OCI-LY3 (cell line): Measurements from ENCODE around the gene TMC5.

Experiments used
- H2AFZ ChIP-seq: fragments of 200-600, 300-600 bp; shearing (Covaris generic); 2 replicates; pipeline ENCODE4 v1.6.0; 2014; ENCODE audit warnings: antibody characterized with exemption, low read depth, low read length
- H3K27ac ChIP-seq: fragments of 200-600, 300-600 bp; sonication (generic); 2 replicates; pipeline ENCODE4 v1.5.1; 2014; ENCODE audit warnings: mild to moderate bottlenecking, low read length, moderate library complexity, mixed read lengths
- H3K27me3 ChIP-seq: fragments of 200-600, 300-600 bp; sonication (generic); 2 replicates; pipeline ENCODE4 v1.6.1; 2014; ENCODE audit warnings: low read depth, low read length, mixed read lengths
- H3K36me3 ChIP-seq: fragments of 200-600, 300-600 bp; sonication (generic); replicated peaks from 2 replicates; pipeline ENCODE3; 2014; ENCODE audit warnings: low read depth, low read length, mixed read lengths
- H3K4me1 ChIP-seq: fragments of 300-600, 200-600 bp; sonication (generic); 2 replicates; pipeline ENCODE4 v1.6.1; 2014; ENCODE audit warnings: low read length, mixed read lengths
- H3K4me2 ChIP-seq: fragments of 200-600, 300-600 bp; sonication (generic); 2 replicates; pipeline ENCODE4 v1.6.1; 2014; ENCODE audit warnings: low read length, mixed read lengths
- H3K4me3 ChIP-seq: fragments of 300-600, 200-600 bp; sonication (generic); 2 replicates; pipeline ENCODE4 v1.5.1; 2014; ENCODE audit warnings: antibody characterized with exemption, mild to moderate bottlenecking, low read length, moderate library complexity
- H3K79me2 ChIP-seq: fragments of 300-600, 200-600 bp; shearing (Covaris generic); 2 replicates; pipeline ENCODE4 v1.6.1; 2014; ENCODE audit warnings: mild to moderate bottlenecking, low read length, mixed read lengths
- H3K9ac ChIP-seq: fragments of 300-600, 200-600 bp; shearing (Covaris generic); 2 replicates; pipeline ENCODE4 v1.6.0; 2014; ENCODE audit warnings: mild to moderate bottlenecking, low read length, moderate library complexity
- H3K9me3 ChIP-seq: fragments of 200-600, 300-600 bp; shearing (Covaris generic); 2 replicates; pipeline ENCODE4 v1.6.1; 2014; ENCODE audit warnings: low read length, mixed read lengths; ENCODE audit not compliant: insufficient read depth
- H4K20me1 ChIP-seq: fragments of 200-600, 300-600 bp; sonication (generic); 2 replicates; pipeline ENCODE4 v1.6.1; 2016; ENCODE audit warnings: low read length, mixed read lengths; ENCODE audit not compliant: insufficient read depth
- EZH2phosphoT487 ChIP-seq: fragments of 200-600 bp; shearing (Covaris generic); IDR thresholded peaks from 2 replicates; pipeline ENCODE4 v1.6.1; 2018; ENCODE audit warnings: antibody characterized with exemption, mixed run types, low read depth
- TF ChIP-seq, protein P1 (sequence below): fragments of 200-600, 300-600 bp; sonication (generic); IDR thresholded peaks from 2 replicates; pipeline ENCODE4 v1.5.1; 2014; ENCODE audit warnings: antibody characterized with exemption, low read length, low read depth

TMC5 gene

DNA sequence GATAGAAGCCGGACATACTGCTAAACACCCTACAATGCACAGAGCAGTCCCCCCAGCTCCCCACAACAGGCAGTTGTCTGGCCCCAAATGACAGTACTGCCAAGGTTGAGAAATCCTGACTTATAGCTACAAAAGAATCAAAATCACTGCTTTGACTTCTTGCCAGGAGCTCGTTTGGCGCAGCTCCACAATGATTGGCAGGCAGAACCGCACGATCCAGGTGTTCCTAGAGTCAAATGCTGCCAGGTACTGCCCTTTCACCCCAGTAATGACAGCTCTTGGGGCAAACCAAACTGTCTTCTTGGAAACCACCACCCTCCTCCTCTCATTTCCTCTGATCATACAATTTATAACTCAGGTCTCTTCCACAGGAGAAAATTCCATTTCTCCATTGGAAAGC lies 2.2 kb upstream of the TMC5 start:
- H3K4me2 ChIP-seq, result no peak overlapping the region

DNA sequence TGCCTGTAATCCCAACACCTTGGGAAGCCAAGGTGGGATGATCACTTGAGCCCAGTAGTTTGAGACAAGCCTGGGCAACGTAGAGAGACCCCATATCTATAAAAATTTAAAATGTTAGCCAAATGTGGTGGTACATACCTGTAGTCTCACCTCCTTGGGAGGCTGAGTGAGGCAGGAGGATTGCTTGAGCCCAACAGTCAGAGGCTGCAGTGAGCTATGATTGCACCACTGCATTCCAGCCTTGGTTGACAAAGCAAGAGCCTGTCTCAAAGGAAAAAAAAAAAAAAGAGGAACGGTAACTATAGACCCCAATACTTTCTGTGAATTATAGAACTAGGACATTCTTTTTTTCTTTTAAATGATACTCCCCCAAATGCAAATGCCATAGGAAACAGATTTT lies 1.8 kb upstream of the TMC5 start:
- no peaks in the 10 kb centered on the region for H3K27me3 ChIP-seq
- no peaks in the 10 kb centered on the region for H4K20me1 ChIP-seq
- H3K9ac ChIP-seq, result no peak overlapping the region
- H3K36me3 ChIP-seq, result peaks cover 5% of the 10 kb centered on the region
- no peak overlapping the region for H2AFZ ChIP-seq
- H3K79me2 ChIP-seq, result 0 out of 2 replicates have a peak, but pooled peaks cover 8% of the 10 kb centered on the region
- H3K9me3 ChIP-seq, result no peaks in the 10 kb centered on the region
- peaks cover 8% of the 10 kb centered on the region for H3K4me1 ChIP-seq
- H3K27ac ChIP-seq, result no peak overlapping the region
- H3K4me2 ChIP-seq, result no peak overlapping the region
- TF ChIP-seq EZH2phosphoT487, result no peak
- no peak overlapping the region for H3K4me3 ChIP-seq

More for the DNA sequence above, 2.2 kb upstream of the TMC5 start:
- Histone ChIP-seq H2AFZ (no peak overlapping the region), H3K4me1 (peaks cover 8% of the 10 kb centered on the region), H3K4me3 (no peak overlapping the region), H4K20me1 (no peaks in the 10 kb centered on the region), H3K79me2 (0 out of 2 replicates have a peak, but pooled peaks cover 8% of the 10 kb centered on the region), H3K27me3 (no peaks in the 10 kb centered on the region), H3K27ac (no peak overlapping the region), H3K9ac (no peak overlapping the region), H3K9me3 (no peaks in the 10 kb centered on the region), H3K36me3 (peaks cover under 1% of the 10 kb centered on the region)
- TF ChIP-seq EZH2phosphoT487, result no peak
- TF ChIP-seq, protein P1, sequence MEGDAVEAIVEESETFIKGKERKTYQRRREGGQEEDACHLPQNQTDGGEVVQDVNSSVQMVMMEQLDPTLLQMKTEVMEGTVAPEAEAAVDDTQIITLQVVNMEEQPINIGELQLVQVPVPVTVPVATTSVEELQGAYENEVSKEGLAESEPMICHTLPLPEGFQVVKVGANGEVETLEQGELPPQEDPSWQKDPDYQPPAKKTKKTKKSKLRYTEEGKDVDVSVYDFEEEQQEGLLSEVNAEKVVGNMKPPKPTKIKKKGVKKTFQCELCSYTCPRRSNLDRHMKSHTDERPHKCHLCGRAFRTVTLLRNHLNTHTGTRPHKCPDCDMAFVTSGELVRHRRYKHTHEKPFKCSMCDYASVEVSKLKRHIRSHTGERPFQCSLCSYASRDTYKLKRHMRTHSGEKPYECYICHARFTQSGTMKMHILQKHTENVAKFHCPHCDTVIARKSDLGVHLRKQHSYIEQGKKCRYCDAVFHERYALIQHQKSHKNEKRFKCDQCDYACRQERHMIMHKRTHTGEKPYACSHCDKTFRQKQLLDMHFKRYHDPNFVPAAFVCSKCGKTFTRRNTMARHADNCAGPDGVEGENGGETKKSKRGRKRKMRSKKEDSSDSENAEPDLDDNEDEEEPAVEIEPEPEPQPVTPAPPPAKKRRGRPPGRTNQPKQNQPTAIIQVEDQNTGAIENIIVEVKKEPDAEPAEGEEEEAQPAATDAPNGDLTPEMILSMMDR, result no peak

DNA sequence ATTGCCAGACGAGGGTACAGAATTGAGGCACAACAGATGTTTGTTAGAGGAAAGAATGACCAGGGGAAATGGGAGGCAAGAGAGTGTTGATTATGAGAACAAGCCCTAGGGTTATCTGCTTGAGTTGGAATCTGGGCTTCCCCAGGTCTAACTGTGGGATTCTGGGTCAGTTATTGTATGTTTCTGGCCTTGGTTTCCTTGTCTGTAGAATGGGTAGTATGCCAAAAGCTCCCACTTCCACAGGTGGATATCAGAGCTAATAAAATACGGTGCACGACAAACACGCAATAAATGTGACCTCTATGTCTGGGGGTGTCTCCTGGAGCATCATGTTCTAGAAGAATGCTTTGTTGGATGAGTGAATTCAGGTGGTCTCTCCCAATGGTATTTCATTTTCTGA lies 517 bp downstream of the TMC5 start:
- Histone ChIP-seq H3K27ac (no peak overlapping the region), H3K4me1 (peaks cover 4% of the 10 kb centered on the region), H3K36me3 (peaks cover 5% of the 10 kb centered on the region), H3K27me3 (no peaks in the 10 kb centered on the region), H4K20me1 (no peaks in the 10 kb centered on the region), H3K9me3 (no peaks in the 10 kb centered on the region), H3K4me3 (no peak overlapping the region), H3K9ac (no peak overlapping the region), H3K4me2 (no peak overlapping the region), H2AFZ (no peak overlapping the region), H3K79me2 (no peaks in the 10 kb centered on the region)
- no peak for TF ChIP-seq EZH2phosphoT487
- TF ChIP-seq, protein P1, result no peak

DNA sequence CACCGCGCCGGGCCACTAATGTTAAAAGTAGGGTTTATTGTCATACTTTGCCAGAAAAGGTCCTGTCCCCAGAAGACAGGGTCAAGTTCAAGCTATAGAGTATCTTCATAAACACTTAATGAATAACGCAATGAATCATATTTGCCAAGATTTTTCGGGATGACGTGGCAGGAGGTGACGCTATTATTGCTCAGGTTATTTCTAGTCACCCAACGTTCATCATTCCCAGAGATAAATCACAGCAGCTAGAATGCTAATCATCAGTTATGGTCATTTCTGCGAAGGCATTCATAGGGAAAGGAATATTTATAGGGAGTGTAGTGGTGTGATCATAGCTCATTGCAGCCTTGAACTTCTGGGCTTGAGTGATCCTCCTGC lies 2.0 kb downstream of the TMC5 start:
- no peaks in the 10 kb centered on the region for H3K79me2 ChIP-seq
- H3K9ac ChIP-seq, result no peak overlapping the region
- no peak for TF ChIP-seq EZH2phosphoT487
- TF ChIP-seq, protein P1, result no peak
- H3K36me3 ChIP-seq, result peaks cover 5% of the 10 kb centered on the region
- H3K4me1 ChIP-seq, result peaks cover 5% of the 10 kb centered on the region
- no peaks in the 10 kb centered on the region for H3K9me3 ChIP-seq
- no peaks in the 10 kb centered on the region for H3K27me3 ChIP-seq
- no peak overlapping the region for H3K27ac ChIP-seq
- H2AFZ ChIP-seq, result no peak overlapping the region
- H3K4me3 ChIP-seq, result no peak overlapping the region
- no peaks in the 10 kb centered on the region for H4K20me1 ChIP-seq
- no peak overlapping the region for H3K4me2 ChIP-seq

DNA sequence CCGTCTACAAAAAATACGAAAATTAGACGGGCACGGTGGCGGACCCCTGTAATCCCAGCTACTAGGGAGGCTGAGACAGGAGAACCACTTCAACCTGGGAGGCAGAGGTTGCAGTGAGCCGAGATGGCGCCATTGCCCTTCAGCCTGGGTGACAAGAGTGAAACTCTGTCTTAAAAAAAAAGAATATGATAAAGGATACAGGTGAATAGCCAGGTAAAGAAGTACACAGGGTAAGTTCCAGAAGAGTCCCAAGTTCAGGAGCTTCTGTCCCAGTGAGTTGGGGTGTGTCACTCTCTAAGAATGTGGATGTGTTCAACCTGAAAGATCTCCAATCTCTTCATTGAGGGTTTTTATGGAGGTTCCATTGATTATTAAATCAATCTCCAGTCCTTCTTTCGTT lies 6.8 kb downstream of the TMC5 start:
- Histone ChIP-seq H3K27me3 (no peaks in the 10 kb centered on the region), H3K9ac (no peak overlapping the region), H4K20me1 (no peaks in the 10 kb centered on the region), H3K36me3 (peaks cover 5% of the 10 kb centered on the region), H3K79me2 (no peaks in the 10 kb centered on the region), H3K9me3 (no peaks in the 10 kb centered on the region), H3K4me3 (no peak overlapping the region), H3K4me2 (no peak overlapping the region), H2AFZ (no peak overlapping the region), H3K4me1 (peaks cover 5% of the 10 kb centered on the region), H3K27ac (no peak overlapping the region)
- no peak for TF ChIP-seq EZH2phosphoT487
- TF ChIP-seq, protein P1, result no peak
